ENCODE measurements around the gene ITGBL1. TPM values are rescaled to one million over a fixed set of nuclear protein-coding genes. Genes with fewer than 3 reads are reported as not detected.

ITGBL1 gene
- total and polyA plus RNA-seq, 2 of the 4 experiments (the other 2 are of a cell fraction), result 22.2 to 24.2 TPM

DNA sequence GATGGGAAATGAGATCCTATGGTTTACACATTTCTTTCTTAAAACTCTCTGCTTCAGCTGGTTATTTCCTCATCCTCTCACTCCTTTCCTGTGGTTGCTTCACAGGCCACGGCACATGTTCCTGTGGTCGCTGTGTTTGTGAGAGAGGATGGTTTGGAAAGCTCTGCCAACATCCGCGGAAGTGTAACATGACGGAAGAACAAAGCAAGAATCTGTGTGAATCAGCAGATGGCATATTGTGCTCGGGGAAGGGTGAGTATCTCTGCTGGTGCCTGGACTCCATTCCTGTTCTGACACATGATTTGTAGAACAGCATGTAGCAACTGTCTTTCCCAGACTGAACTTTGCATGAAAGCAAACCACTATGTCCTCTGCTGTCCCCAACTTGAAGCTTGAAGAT lies 254.2 kb downstream of the ITGBL1 start:
- dilution Hi-C loops (cut with HindIII; ENCODE audit: low sequenced_read_pairs, unreplicated experiment), result no loop called here
- POLR2A ChIA-PET (ENCODE audit: unreplicated experiment), result interaction anchor here (0.6 kb wide), 1 partner anchor 205 kb away, joined by 3 read pairs; no protein-coding TSS in a partner anchor
- no TSS peak for BruUV-seq (replicated peaks)

More for the DNA sequence above, 254.2 kb downstream of the ITGBL1 start:
- WGBS, 2 experiments (ENCODE audit: extremely low coverage in 2 of 2, insufficient read length in 1 of 2), result no CpG with 5 or more reads among the region's 6 CpGs
- TF ChIP-seq RAD21 (IDR thresholded peaks at IDR 0.05; ENCODE audit: low read length) (0 out of 2 replicates have a peak, but pooled peaks have one; percentile 3), SMC3 (IDR thresholded peaks at IDR 0.05; ENCODE audit: low read depth, low read length) (no peak), MAFK (IDR thresholded peaks at IDR 0.05; ENCODE audit: low read depth, low read length) (0 out of 2 replicates have a peak, but pooled peaks have one; percentile 9), CEBPB (IDR thresholded peaks at IDR 0.05; ENCODE audit: low read depth, low read length) (peak; percentile 95), BHLHE40 (IDR thresholded peaks at IDR 0.05; ENCODE audit: low read depth, low read length) (peak; percentile 97), RCOR1 (IDR thresholded peaks at IDR 0.05; ENCODE audit: insufficient replicate concordance, low read length) (peak; percentile 69), FOS (IDR thresholded peaks at IDR 0.05; ENCODE audit: low read depth, low read length) (0 out of 2 replicates have a peak, but pooled peaks have one; percentile 25), MXI1 (IDR thresholded peaks at IDR 0.05; ENCODE audit: borderline replicate concordance, low read depth, low read length) (peak; percentile 56; the same call in 1 of the 2 replicates), NFE2L2 (IDR thresholded peaks at IDR 0.05; ENCODE audit: low read depth, low read length) (no peak)
- Histone ChIP-seq H2AK5ac (ENCODE audit: low read depth, low read length) (no peak overlapping the region), H3K79me1 (ENCODE audit: low read depth in 1 of 2, low read length in 2 of 2) (no peaks in the 10 kb centered on the region), H2BK120ac (ENCODE audit: low read depth, low read length) (no peak overlapping the region), H3K4me1 (ENCODE audit: control insufficient read depth, insufficient read depth, low read length) (no peaks in the 10 kb centered on the region), H4K20me1 (ENCODE audit: insufficient read depth, low read length) (no peaks in the 10 kb centered on the region), H3K56ac (ENCODE audit: extremely low read depth, insufficient read depth, low read length) (no peak overlapping the region), H2BK20ac (ENCODE audit: low read depth, low read length) (no peak overlapping the region), H3K4ac (ENCODE audit: low read depth, low read length) (no peak overlapping the region), H3K36me3 (ENCODE audit: control insufficient read depth, insufficient read depth, low read length) (no peaks in the 10 kb centered on the region), H2AK9ac (replicated peaks; ENCODE audit: low read depth, low read length, poor library complexity) (peak overlapping the region; percentile 3), H3K23ac (ENCODE audit: low read depth, low read length) (no peak overlapping the region), H3K9me1 (ENCODE audit: insufficient read depth, low read length) (no peaks in the 10 kb centered on the region), H3K9ac (ENCODE audit: low read depth, low read length) (no peak overlapping the region), H3K14ac (replicated peaks; ENCODE audit: low read depth, low read length) (no peak overlapping the region), H4K5ac (ENCODE audit: low read depth, low read length) (no peak overlapping the region), H3K27me3 (ENCODE audit: control insufficient read depth, insufficient read depth, low read length) (no peaks in the 10 kb centered on the region), H4K8ac (ENCODE audit: low read depth in 2 of 2, low read length in 2 of 2) (no peak overlapping the region), H3K27ac (ENCODE audit: insufficient read depth, low read length) (no peak overlapping the region), H3K9me3 (ENCODE audit: control insufficient read depth, insufficient read depth, low read length) (no peaks in the 10 kb centered on the region), H2BK5ac (ENCODE audit: low read depth, low read length, poor library complexity, severe bottlenecking) (no peak overlapping the region), H3K4me3 (ENCODE audit: insufficient read depth, low read depth, low read length) (no peak overlapping the region), H3K4me2 (ENCODE audit: low read depth, low read length) (peak overlapping the region; percentile 6; the same call in 1 of the 2 replicates), H2AFZ (replicated peaks; ENCODE audit: low read length, poor library complexity) (peak overlapping the region; percentile 53), H4K91ac (ENCODE audit: insufficient read depth, low read depth, low read length) (no peak overlapping the region), H2BK15ac (ENCODE audit: low read depth, low read length) (no peak overlapping the region), H3K18ac (ENCODE audit: low read depth, low read length) (no peak overlapping the region)
- DNase-seq (peak; percentile 94), ATAC-seq (ENCODE audit: low read depth) (peak; percentile 94)
- CTCF ChIA-PET, result interaction anchor here (1.5 kb wide), 1 partner anchor 11 kb away, joined by 3 read pairs; no protein-coding TSS in a partner anchor
- in situ Hi-C loops (cut with MboI; ENCODE audit: low sequenced_read_pairs) (no loop called here), intact Hi-C loops (cut with micrococcal nuclease) (loop anchor here (5.0 kb wide), 1 partner anchor 189 kb away; no protein-coding TSS in a partner anchor)

All from IMR-90 (cell line).